Measurements from ENCODE around the gene SMTNL2.
"Not testable (repeated sequence)": the region's sequence is repeated elsewhere in the genome, so short reads cannot be mapped to it uniquely, and the experiment has no call there.

The SMTNL2 gene

GRCh38 chr17:4640569-4641188 is 56.4 kb downstream of the SMTNL2 start:
- not testable (repeated sequence) for H3K36me3 ChIP-seq (ENCODE audit: control insufficient read depth, insufficient read depth, low read length); H3K27ac ChIP-seq (ENCODE audit: low read depth, low read length); H3K9ac ChIP-seq (ENCODE audit: low read length); H3K4me3 ChIP-seq (ENCODE audit: low read length); H3K4me1 ChIP-seq (ENCODE audit: control insufficient read depth, insufficient read depth, low read length)
- peaks cover 22% of the 10 kb centered on the region for H3K27me3 ChIP-seq (ENCODE audit: control insufficient read depth, insufficient read depth, low read length)

GRCh38 chr17:4641297-4642195 is 57.2 kb downstream of the SMTNL2 start, which contains the start of gene ALOX15:
Gene ALOX15, minus strand, starts transcription at chr17:4641678. Its CDS starts 27 bp downstream, at chr17:4641651.
- H3K4me1 ChIP-seq (ENCODE audit: control insufficient read depth, insufficient read depth, low read length) = no peaks in the 10 kb centered on the region
- no peak within 1 kb of the TSS for H3K9ac ChIP-seq (ENCODE audit: low read length)
- no peaks in the 10 kb centered on the region for H3K36me3 ChIP-seq (ENCODE audit: control insufficient read depth, insufficient read depth, low read length)
- no peak within 1 kb of the TSS for H3K4me3 ChIP-seq (ENCODE audit: low read length)
- H3K27me3 ChIP-seq (ENCODE audit: control insufficient read depth, insufficient read depth, low read length) = peaks cover 16% of the 10 kb centered on the region
- H3K27ac ChIP-seq (ENCODE audit: low read depth, low read length) = no peak within 1 kb of the TSS

GRCh38 chr17:4642286-4642685 is 58.0 kb downstream of the SMTNL2 start:
- no peaks in the 10 kb centered on the region for H3K4me1 ChIP-seq (ENCODE audit: control insufficient read depth, insufficient read depth, low read length)
- no peak overlapping the region for H3K27ac ChIP-seq (ENCODE audit: low read depth, low read length)
- H3K4me3 ChIP-seq (ENCODE audit: low read length) = no peak overlapping the region
- H3K27me3 ChIP-seq (ENCODE audit: control insufficient read depth, insufficient read depth, low read length) = peaks cover 15% of the 10 kb centered on the region
- no peak overlapping the region for H3K9ac ChIP-seq (ENCODE audit: low read length)
- H3K36me3 ChIP-seq (ENCODE audit: control insufficient read depth, insufficient read depth, low read length) = no peaks in the 10 kb centered on the region

- no peaks in the 10 kb centered on the region for H3K36me3 ChIP-seq (ENCODE audit: control insufficient read depth, insufficient read depth, low read length)
- H3K27ac ChIP-seq (ENCODE audit: low read depth, low read length) = no peak overlapping the region
- H3K9ac ChIP-seq (ENCODE audit: low read length) = no peak overlapping the region
- no peak overlapping the region for H3K4me3 ChIP-seq (ENCODE audit: low read length)
- no peaks in the 10 kb centered on the region for H3K4me1 ChIP-seq (ENCODE audit: control insufficient read depth, insufficient read depth, low read length)
- H3K27me3 ChIP-seq (ENCODE audit: control insufficient read depth, insufficient read depth, low read length) = peaks cover 12% of the 10 kb centered on the region
Observed at GRCh38 chr17:4643676-4644075, 59.3 kb downstream of the SMTNL2 start.

- no peak overlapping the region for H3K27ac ChIP-seq (ENCODE audit: low read depth, low read length)
- no peaks in the 10 kb centered on the region for H3K4me1 ChIP-seq (ENCODE audit: control insufficient read depth, insufficient read depth, low read length)
- H3K36me3 ChIP-seq (ENCODE audit: control insufficient read depth, insufficient read depth, low read length) = no peaks in the 10 kb centered on the region
- H3K4me3 ChIP-seq (ENCODE audit: low read length) = no peak overlapping the region
- no peak overlapping the region for H3K9ac ChIP-seq (ENCODE audit: low read length)
- peaks cover 7% of the 10 kb centered on the region for H3K27me3 ChIP-seq (ENCODE audit: control insufficient read depth, insufficient read depth, low read length)
Observed at GRCh38 chr17:4645642-4646041, 61.3 kb downstream of the SMTNL2 start.

GRCh38 chr17:4648741-4649140 is 64.4 kb downstream of the SMTNL2 start:
- H3K4me3 ChIP-seq (ENCODE audit: low read length) = no peak overlapping the region
- no peaks in the 10 kb centered on the region for H3K36me3 ChIP-seq (ENCODE audit: control insufficient read depth, insufficient read depth, low read length)
- no peak overlapping the region for H3K27ac ChIP-seq (ENCODE audit: low read depth, low read length)
- no peaks in the 10 kb centered on the region for H3K4me1 ChIP-seq (ENCODE audit: control insufficient read depth, insufficient read depth, low read length)
- H3K27me3 ChIP-seq (ENCODE audit: control insufficient read depth, insufficient read depth, low read length) = no peaks in the 10 kb centered on the region
- H3K9ac ChIP-seq (ENCODE audit: low read length) = no peak overlapping the region

- Histone ChIP-seq H3K27me3 (ENCODE audit: control insufficient read depth, insufficient read depth, low read length) (no peaks in the 10 kb centered on the region), H3K27ac (ENCODE audit: low read depth, low read length) (no peak overlapping the region), H3K4me1 (ENCODE audit: control insufficient read depth, insufficient read depth, low read length) (no peaks in the 10 kb centered on the region), H3K36me3 (ENCODE audit: control insufficient read depth, insufficient read depth, low read length) (no peaks in the 10 kb centered on the region), H3K9ac (ENCODE audit: low read length) (no peak overlapping the region), H3K4me3 (ENCODE audit: low read length) (no peak overlapping the region)
Observed at GRCh38 chr17:4652997-4653396, 68.7 kb downstream of the SMTNL2 start.

- not testable (repeated sequence) for H3K27me3 ChIP-seq (ENCODE audit: control insufficient read depth, insufficient read depth, low read length); H3K36me3 ChIP-seq (ENCODE audit: control insufficient read depth, insufficient read depth, low read length); H3K4me1 ChIP-seq (ENCODE audit: control insufficient read depth, insufficient read depth, low read length); H3K27ac ChIP-seq (ENCODE audit: low read depth, low read length); H3K9ac ChIP-seq (ENCODE audit: low read length); H3K4me3 ChIP-seq (ENCODE audit: low read length)
Observed at GRCh38 chr17:4655933-4656332, 71.6 kb downstream of the SMTNL2 start.

- no peaks in the 10 kb centered on the region for H3K4me1 ChIP-seq (ENCODE audit: control insufficient read depth, insufficient read depth, low read length)
- H3K9ac ChIP-seq (ENCODE audit: low read length) = no peak overlapping the region
- H3K36me3 ChIP-seq (ENCODE audit: control insufficient read depth, insufficient read depth, low read length) = no peaks in the 10 kb centered on the region
- no peaks in the 10 kb centered on the region for H3K27me3 ChIP-seq (ENCODE audit: control insufficient read depth, insufficient read depth, low read length)
- H3K27ac ChIP-seq (ENCODE audit: low read depth, low read length) = no peak overlapping the region
- H3K4me3 ChIP-seq (ENCODE audit: low read length) = no peak overlapping the region
Observed at GRCh38 chr17:4657678-4658077, 73.3 kb downstream of the SMTNL2 start.

All from rectal smooth muscle tissue (tissue), 1 donor.